Fibroblast of lung (primary cell): ENCODE results near the gene SREBF1. TPM values are rescaled to one million over a fixed set of nuclear protein-coding genes. Genes with fewer than 3 reads are reported as not detected.

ENCODE experiments used
- DNase-seq, 2 donors: peaks; one replicate each; pipeline versions ENCODE4 v3.0.0 to v3.0.0-alpha.2; 2010; ENCODE audit warnings: low read depth in 2 of 2
- H2AFZ ChIP-seq: 2 replicates; pipeline ENCODE4 v1.5.1; 2012; ENCODE audit warnings: low read length, control low read depth, inconsistent platforms
- H3K27ac ChIP-seq: 2 replicates; pipeline ENCODE4 v1.5.1; 2011; ENCODE audit warnings: low read length, control low read depth; ENCODE audit not compliant: insufficient read depth
- H3K27me3 ChIP-seq: 2 replicates; pipeline ENCODE4 v1.5.1; 2011; ENCODE audit warnings: mild to moderate bottlenecking, low read length; ENCODE audit not compliant: control insufficient read depth, insufficient read depth
- H3K36me3 ChIP-seq: 2 replicates; pipeline ENCODE4 v1.5.1; 2011; ENCODE audit warnings: low read length; ENCODE audit not compliant: control insufficient read depth, insufficient read depth
- H3K4me1 ChIP-seq: 2 replicates; pipeline ENCODE4 v1.5.1; 2011; ENCODE audit warnings: low read length; ENCODE audit not compliant: control insufficient read depth, insufficient read depth; ENCODE audit errors: extremely low read depth
- H3K4me2 ChIP-seq: 2 replicates; pipeline ENCODE4 v1.5.1; 2011; ENCODE audit warnings: low read length, control low read depth; ENCODE audit not compliant: insufficient read depth; ENCODE audit errors: extremely low read depth
- H3K4me3 ChIP-seq, 4 experiments: fragments of 200-600 bp in 1 of 4; sonication (generic) in 1 of 4; replicated peaks in 1 of 4; 2 replicates each; pipeline ENCODE4 v1.5.1; 2011 to 2016; ENCODE audit warnings: low read length in 4 of 4, low read depth in 3 of 4, mild to moderate bottlenecking in 3 of 4, control low read depth in 2 of 4, inconsistent platforms in 1 of 4, mixed read lengths in 1 of 4; ENCODE audit not compliant: insufficient read depth in 1 of 4; ENCODE audit errors: control extremely low read depth in 1 of 4
- H3K79me2 ChIP-seq: 2 replicates; pipeline ENCODE4 v1.5.1; 2012; ENCODE audit warnings: mild to moderate bottlenecking, low read length, inconsistent platforms; ENCODE audit not compliant: control insufficient read depth, insufficient read depth
- H3K9ac ChIP-seq: 2 replicates; pipeline ENCODE4 v1.5.1; 2011; ENCODE audit warnings: mild to moderate bottlenecking, low read length, control low read depth; ENCODE audit not compliant: insufficient read depth
- H3K9me3 ChIP-seq: 2 replicates; pipeline ENCODE4 v1.5.1; 2012; ENCODE audit warnings: low read depth, low read length; ENCODE audit not compliant: control insufficient read depth, insufficient read depth
- H4K20me1 ChIP-seq: 2 replicates; pipeline ENCODE4 v1.5.1; 2011; ENCODE audit warnings: low read length; ENCODE audit not compliant: control insufficient read depth, insufficient read depth; ENCODE audit errors: extremely low read depth
- EZH2 ChIP-seq: IDR thresholded peaks from 2 replicates; pipeline ENCODE4 v1.5.1; 2012; ENCODE audit warnings: low read length, control low read depth, mild to moderate bottlenecking; ENCODE audit errors: missing control alignments
- polyA plus RNA-seq, 2 donors: library from polyadenylated mRNA; depleted of rRNA in 1 of 2; stranded (reverse) in 1 of 2; unstranded in 1 of 2; fragments of >200 nt; gene quantifications; 2 replicates each; pipeline ENCODE4 v1.2.1, GENCODE V29; 2011 to 2012; ENCODE audit warnings: missing spikeins in 1 of 2
- total RNA-seq: library from RNA; depleted of rRNA; stranded (reverse); fragments of >200 nt; gene quantifications from 2 replicates; pipeline ENCODE4 v1.2.1, GENCODE V29; 2014
- TF ChIP-seq, protein P1 (sequence below), 2 donors: IDR thresholded peaks in 1 of 2; conservative IDR thresholded peaks in 1 of 2; 1 replicate in 1 of 2; 2 replicates in 1 of 2; pipeline ENCODE4 v1.5.1; 2011 to 2012; ENCODE audit warnings: low read length in 2 of 2, control low read depth in 1 of 2, inconsistent platforms in 1 of 2, low read depth in 1 of 2, mild to moderate bottlenecking in 1 of 2

The SREBF1 gene
- total and polyA plus RNA-seq, 2 donors (not counting 1 experiment from before 2014, with no cell fraction given), result 29.7 to 77.6 TPM

DNA sequence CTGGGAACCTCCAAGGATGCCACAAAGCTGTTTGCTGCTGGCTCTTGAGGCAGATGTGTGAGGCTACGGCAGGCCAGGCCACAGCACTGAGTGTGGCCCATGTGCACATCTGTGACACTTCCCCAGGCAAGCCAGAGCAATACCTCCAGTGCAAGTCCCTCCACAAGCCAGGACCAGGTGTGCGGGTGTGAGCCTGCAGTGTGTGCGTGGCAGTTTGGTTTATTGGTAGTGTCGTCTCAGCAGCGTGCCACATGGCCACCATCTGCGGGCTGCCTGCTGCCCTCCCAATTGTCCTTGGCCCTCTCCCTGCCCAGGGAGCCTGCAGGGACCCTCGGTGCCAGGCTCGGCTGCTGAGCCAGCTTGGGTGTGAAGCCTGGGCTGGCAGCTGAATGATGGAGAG is 9.9 kb upstream of the SREBF1 start:
- no peak overlapping the region for H3K4me3 ChIP-seq
- H3K9me3 ChIP-seq, result no peaks in the 10 kb centered on the region
- H2AFZ ChIP-seq, result no peak overlapping the region
- H3K36me3 ChIP-seq, result peaks cover 4% of the 10 kb centered on the region
- no peak overlapping the region for H3K4me2 ChIP-seq
- H3K79me2 ChIP-seq, result no peaks in the 10 kb centered on the region
- peaks cover 17% of the 10 kb centered on the region for H3K4me1 ChIP-seq
- no peaks in the 10 kb centered on the region for H4K20me1 ChIP-seq
- TF ChIP-seq, protein P1, sequence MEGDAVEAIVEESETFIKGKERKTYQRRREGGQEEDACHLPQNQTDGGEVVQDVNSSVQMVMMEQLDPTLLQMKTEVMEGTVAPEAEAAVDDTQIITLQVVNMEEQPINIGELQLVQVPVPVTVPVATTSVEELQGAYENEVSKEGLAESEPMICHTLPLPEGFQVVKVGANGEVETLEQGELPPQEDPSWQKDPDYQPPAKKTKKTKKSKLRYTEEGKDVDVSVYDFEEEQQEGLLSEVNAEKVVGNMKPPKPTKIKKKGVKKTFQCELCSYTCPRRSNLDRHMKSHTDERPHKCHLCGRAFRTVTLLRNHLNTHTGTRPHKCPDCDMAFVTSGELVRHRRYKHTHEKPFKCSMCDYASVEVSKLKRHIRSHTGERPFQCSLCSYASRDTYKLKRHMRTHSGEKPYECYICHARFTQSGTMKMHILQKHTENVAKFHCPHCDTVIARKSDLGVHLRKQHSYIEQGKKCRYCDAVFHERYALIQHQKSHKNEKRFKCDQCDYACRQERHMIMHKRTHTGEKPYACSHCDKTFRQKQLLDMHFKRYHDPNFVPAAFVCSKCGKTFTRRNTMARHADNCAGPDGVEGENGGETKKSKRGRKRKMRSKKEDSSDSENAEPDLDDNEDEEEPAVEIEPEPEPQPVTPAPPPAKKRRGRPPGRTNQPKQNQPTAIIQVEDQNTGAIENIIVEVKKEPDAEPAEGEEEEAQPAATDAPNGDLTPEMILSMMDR (conservative IDR thresholded peaks at IDR 0.05 in 1 of 2, IDR thresholded peaks at IDR 0.05 in 1 of 2; ENCODE audit: low read depth in 1 of 2, low read length in 2 of 2), result no peak
- TF ChIP-seq EZH2, result no peak
- no peaks in the 10 kb centered on the region for H3K27me3 ChIP-seq
- H3K9ac ChIP-seq, result no peak overlapping the region
- no peak for DNase-seq
- H3K27ac ChIP-seq, result no peak overlapping the region

DNA sequence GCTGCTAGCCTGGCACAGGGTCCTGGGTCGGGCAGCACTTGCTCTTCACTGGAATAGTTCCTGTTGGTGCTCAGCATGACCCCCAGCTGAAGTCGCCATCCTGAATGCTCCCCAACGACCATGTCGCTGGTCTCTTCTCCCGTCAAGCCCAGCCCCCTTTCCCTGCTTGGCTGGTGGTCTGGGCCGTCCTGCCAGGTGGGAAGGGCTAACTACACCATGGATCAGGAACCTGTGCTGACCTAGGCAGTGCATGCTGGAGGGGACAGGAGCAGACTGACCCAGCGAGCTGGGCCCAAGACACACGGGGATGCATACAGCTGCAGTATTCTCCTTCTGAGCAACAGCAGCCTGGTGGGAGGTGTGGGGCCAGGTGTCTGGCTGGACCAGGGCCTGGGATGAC is 9.2 kb upstream of the SREBF1 start:
- H3K4me3 ChIP-seq, result no peak overlapping the region
- H3K79me2 ChIP-seq, result no peaks in the 10 kb centered on the region
- no peak overlapping the region for H3K4me2 ChIP-seq
- H3K27me3 ChIP-seq, result no peaks in the 10 kb centered on the region
- H3K27ac ChIP-seq, result no peak overlapping the region
- no peak overlapping the region for H3K9ac ChIP-seq
- H3K4me1 ChIP-seq, result peaks cover 22% of the 10 kb centered on the region
- no peaks in the 10 kb centered on the region for H3K9me3 ChIP-seq
- TF ChIP-seq, protein P1 (conservative IDR thresholded peaks at IDR 0.05 in 1 of 2, IDR thresholded peaks at IDR 0.05 in 1 of 2; ENCODE audit: low read depth in 1 of 2, low read length in 2 of 2), result no peak
- TF ChIP-seq EZH2, result no peak
- peaks cover 4% of the 10 kb centered on the region for H3K36me3 ChIP-seq
- H2AFZ ChIP-seq, result no peak overlapping the region
- DNase-seq, result no peak
- no peaks in the 10 kb centered on the region for H4K20me1 ChIP-seq

DNA sequence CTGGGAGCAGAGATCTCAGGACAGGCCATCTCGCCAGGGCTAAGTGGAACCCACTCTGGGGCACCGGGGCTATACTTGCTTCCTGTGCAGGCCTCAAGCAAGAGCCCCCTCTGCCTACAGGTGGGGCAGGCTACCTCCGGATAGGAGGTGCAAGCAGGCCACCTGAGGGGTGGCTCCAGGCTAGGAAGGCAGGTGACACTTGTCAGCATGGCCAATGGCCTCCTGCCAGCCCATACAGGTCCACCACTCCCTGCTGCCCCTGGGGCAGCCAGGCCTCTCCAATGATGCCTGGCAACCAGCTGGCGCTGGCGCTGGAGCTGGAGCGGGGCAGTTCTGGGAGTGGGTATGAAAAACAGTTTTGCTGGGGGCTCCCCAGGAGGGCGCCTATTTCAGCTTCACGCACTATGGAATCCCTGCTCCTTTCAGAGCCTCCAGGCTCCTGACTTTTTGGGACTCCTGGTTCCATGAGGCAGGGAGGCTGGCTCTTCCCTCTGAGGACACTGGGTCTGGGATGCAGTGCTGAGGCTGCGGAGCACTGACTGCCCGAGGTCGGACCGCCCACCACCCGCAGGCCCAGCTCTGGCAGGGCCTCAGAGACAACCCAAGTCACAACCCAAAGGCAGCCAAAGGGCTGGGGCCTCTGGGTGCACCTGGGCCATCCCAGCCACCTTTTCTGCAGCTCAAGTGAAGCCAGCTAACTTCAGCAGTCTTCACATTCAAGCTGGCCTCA is 8.4 kb upstream of the SREBF1 start:
- H3K27me3 ChIP-seq, result no peaks in the 10 kb centered on the region
- no peaks in the 10 kb centered on the region for H4K20me1 ChIP-seq
- no peak for DNase-seq
- no peaks in the 10 kb centered on the region for H3K9me3 ChIP-seq
- H2AFZ ChIP-seq, result no peak overlapping the region
- H3K9ac ChIP-seq, result no peak overlapping the region
- H3K36me3 ChIP-seq, result peaks cover 4% of the 10 kb centered on the region
- no peak overlapping the region for H3K4me3 ChIP-seq
- TF ChIP-seq EZH2, result no peak
- TF ChIP-seq, protein P1 (conservative IDR thresholded peaks at IDR 0.05 in 1 of 2, IDR thresholded peaks at IDR 0.05 in 1 of 2; ENCODE audit: low read depth in 1 of 2, low read length in 2 of 2), result no peak
- no peak overlapping the region for H3K4me2 ChIP-seq
- no peak overlapping the region for H3K27ac ChIP-seq
- peaks cover 26% of the 10 kb centered on the region for H3K4me1 ChIP-seq
- H3K79me2 ChIP-seq, result no peaks in the 10 kb centered on the region
